Stomach (tissue), 4 donors: Measurements from ENCODE around the gene PRKG1.

ENCODE experiments used
- POLR2AphosphoS5 ChIP-seq, 3 donors: sonication (generic); formaldehyde crosslinking; IDR thresholded peaks; one replicate each; pipeline ENCODE4 v1.6.1; 2016; ENCODE audit warnings: antibody characterized with exemption in 3 of 3
- TF ChIP-seq, protein P1 (sequence below), 7 experiments: fragments of 450-650 bp in 4 of 7; fragments of 200-600 bp in 3 of 7; sonication (generic) in 3 of 7; IDR thresholded peaks; one replicate each; pipeline ENCODE4 v1.5.1; 2016 to 2019; ENCODE audit warnings: antibody characterized with exemption in 7 of 7, control low read depth in 2 of 7, mild to moderate bottlenecking in 1 of 7

DNA sequence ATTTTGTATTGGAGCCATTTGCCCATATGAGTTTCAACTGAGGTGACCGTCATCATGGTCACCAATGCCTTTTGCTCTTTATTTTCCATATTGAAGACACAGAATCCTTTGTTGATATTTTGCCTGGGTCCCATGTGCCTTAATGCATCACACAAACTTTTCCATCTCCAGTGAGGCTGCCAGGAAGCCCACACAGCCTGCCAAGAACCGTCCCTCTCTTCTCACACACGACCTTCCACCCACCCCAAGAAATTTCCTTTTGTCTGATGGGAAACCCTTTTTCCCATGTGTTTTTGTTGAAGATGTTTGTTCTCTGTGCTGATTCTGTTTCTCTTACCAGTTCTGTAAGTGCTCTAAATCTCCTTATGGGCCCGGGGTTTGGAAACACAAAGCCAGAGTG lies 456.3 kb downstream of the PRKG1 start:
- TF ChIP-seq, protein P1, sequence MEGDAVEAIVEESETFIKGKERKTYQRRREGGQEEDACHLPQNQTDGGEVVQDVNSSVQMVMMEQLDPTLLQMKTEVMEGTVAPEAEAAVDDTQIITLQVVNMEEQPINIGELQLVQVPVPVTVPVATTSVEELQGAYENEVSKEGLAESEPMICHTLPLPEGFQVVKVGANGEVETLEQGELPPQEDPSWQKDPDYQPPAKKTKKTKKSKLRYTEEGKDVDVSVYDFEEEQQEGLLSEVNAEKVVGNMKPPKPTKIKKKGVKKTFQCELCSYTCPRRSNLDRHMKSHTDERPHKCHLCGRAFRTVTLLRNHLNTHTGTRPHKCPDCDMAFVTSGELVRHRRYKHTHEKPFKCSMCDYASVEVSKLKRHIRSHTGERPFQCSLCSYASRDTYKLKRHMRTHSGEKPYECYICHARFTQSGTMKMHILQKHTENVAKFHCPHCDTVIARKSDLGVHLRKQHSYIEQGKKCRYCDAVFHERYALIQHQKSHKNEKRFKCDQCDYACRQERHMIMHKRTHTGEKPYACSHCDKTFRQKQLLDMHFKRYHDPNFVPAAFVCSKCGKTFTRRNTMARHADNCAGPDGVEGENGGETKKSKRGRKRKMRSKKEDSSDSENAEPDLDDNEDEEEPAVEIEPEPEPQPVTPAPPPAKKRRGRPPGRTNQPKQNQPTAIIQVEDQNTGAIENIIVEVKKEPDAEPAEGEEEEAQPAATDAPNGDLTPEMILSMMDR (IDR thresholded peaks at IDR 0.05), result no peak
- TF ChIP-seq POLR2AphosphoS5 (IDR thresholded peaks at IDR 0.05), result no peak
